Right lobe of liver (tissue), 6 donors: ENCODE data around the gene TBC1D8. TPM values are rescaled to one million over a fixed set of nuclear protein-coding genes. Genes with fewer than 3 reads are reported as not detected.
A peak's percentile ranks its signal among the peaks of the same experiment; 100 is the strongest.

Source experiments
- ATAC-seq, 4 donors: fragments of 200-7000 bp; cut with Tn5 transposase; one replicate each; pipeline ENCODE4 v1.9.1; 2020; ENCODE audit warnings: mild to moderate bottlenecking in 4 of 4, moderate library complexity in 4 of 4
- DNase-seq, 3 donors: peaks; one replicate each; pipeline ENCODE4 v3.0.0-alpha.2; 2020
- H3K27ac ChIP-seq, 3 donors: fragments of 200-600 bp; one replicate each; pipeline ENCODE4 v1.8.0; 2022
- H3K27me3 ChIP-seq, 2 donors: fragments of 200-600 bp; one replicate each; pipeline ENCODE4 v1.8.0; 2022
- H3K36me3 ChIP-seq, 4 donors: fragments of 200-600 bp; sonication (generic) in 1 of 4; one replicate each; pipeline versions ENCODE4 v1.5.1 to v1.8.0; 2017 to 2022; ENCODE audit warnings: control low read depth in 1 of 4
- H3K4me1 ChIP-seq, 4 donors: fragments of 200-600 bp; sonication (generic) in 1 of 4; one replicate each; pipeline versions ENCODE4 v1.5.1 to v1.8.0; 2017 to 2022; ENCODE audit warnings: control low read depth in 1 of 4
- H3K4me3 ChIP-seq, 3 donors: fragments of 200-600 bp; one replicate each; pipeline ENCODE4 v1.8.0; 2022
- H3K9me3 ChIP-seq, 4 donors: fragments of 200-600 bp; sonication (generic) in 1 of 4; one replicate each; pipeline versions ENCODE4 v1.5.1 to v1.8.0; 2017 to 2022; ENCODE audit warnings: control low read depth in 1 of 4
- CTCF ChIP-seq, 4 donors: fragments of 200-600 bp in 3 of 4; fragments of 450-650 bp in 1 of 4; IDR thresholded peaks; one replicate each; pipeline versions ENCODE4 v1.5.1 to v1.8.0; 2016 to 2022; ENCODE audit warnings: antibody characterized with exemption in 4 of 4, mild to moderate bottlenecking in 2 of 4
- POLR2A ChIP-seq: fragments of 450-650 bp; IDR thresholded peaks from one replicate; pipeline ENCODE4 v1.6.1; 2017; ENCODE audit warnings: antibody characterized with exemption, mild to moderate bottlenecking
- WGBS: methylation state at CpG from one replicate; pipeline ENCODE4 v1.1.6; 2018; ENCODE audit warnings: low coverage, low lambda C conversion rate; ENCODE audit not compliant: insufficient coverage; ENCODE audit errors: missing lambda C conversion rate; 5-methylcytosine and 5-hydroxymethylcytosine counted together
- intact Hi-C, 2 donors: fragments of 100-400 bp; cut with DNase I; formaldehyde crosslinking; loops; one replicate each; pipeline versions ENCODE4 v1.11.2 to v1.14.1; 2022
- total RNA-seq, 6 experiments: library from RNA; depleted of rRNA in 2 of 6; stranded (reverse); fragments of >200 nt in 2 of 6; fragmentation: NEBNext Ultra II Directional in 3 of 6; extraction: Animal tissue kit (Norgen Biotek cat#: 25700) in 3 of 6; gene quantifications; one replicate each; pipeline versions ENCODE4 v1.1.0 to v1.2.4, GENCODE V29; 2016 to 2023
- donor health status: DM: no; HTN: yes; CAD: no.
- donor health status: DM: no; HTN: no; CAD: no.
- donor health status: DM: no; HTN: no; CAD: no.
- donor health status: DM: no; HTN: yes; CAD: no.
- donor health status: DM: no; HTN: yes; CAD: no.

The TBC1D8 gene
- total RNA-seq, 6 experiments from 2014 or later = 17.3 to 31.2 (median 21.5) TPM

- intact Hi-C loops = no loop called here
- ATAC-seq = peak; percentile 10 to 80 (median 22)
- WGBS = 63% methylated on average over 6 of the region's 12 CpGs
- no peak overlapping the region for H3K27ac ChIP-seq
- H3K9me3 ChIP-seq = no peaks in the 10 kb centered on the region
- H3K4me1 ChIP-seq = no peaks in the 10 kb centered on the region
- peaks cover 0 to 18% (median 5%) of the 10 kb centered on the region in 4 donors for H3K36me3 ChIP-seq
- no peak for TF ChIP-seq POLR2A
- TF ChIP-seq CTCF (IDR thresholded peaks at IDR 0.05) = no peak
- H3K4me3 ChIP-seq = no peak overlapping the region
- H3K27me3 ChIP-seq = no peaks in the 10 kb centered on the region
- DNase-seq = no peak
These were observed 104.0 kb downstream of the TBC1D8 start for GRCh38 chr2:101047075-101047766.

GRCh38 chr2:101045330-101045729 is 105.9 kb downstream of the TBC1D8 start:
- intact Hi-C loops = no loop called here
- ATAC-seq = peak in 1 of 4 donors; percentile 17

GRCh38 chr2:101041413-101041812 is 109.8 kb downstream of the TBC1D8 start:
- Histone ChIP-seq H3K36me3 (peaks cover 0 to 31% (median 17%) of the 10 kb centered on the region in 4 donors), H3K27ac (no peak overlapping the region), H3K4me3 (no peak overlapping the region), H3K27me3 (no peaks in the 10 kb centered on the region), H3K4me1 (no peaks in the 10 kb centered on the region), H3K9me3 (no peaks in the 10 kb centered on the region)
- intact Hi-C loops = no loop called here
- no peak for DNase-seq
- 59% methylated on average over 4 of the region's 4 CpGs for WGBS
- peak in 3 of 4 donors; percentile 34 to 44 (median 42) for ATAC-seq
- TF ChIP-seq POLR2A = no peak
- no peak for TF ChIP-seq CTCF (IDR thresholded peaks at IDR 0.05)

More at GRCh38 chr2:101045330-101045729, 105.9 kb downstream of the TBC1D8 start:
- H3K27ac ChIP-seq = no peak overlapping the region
- no peaks in the 10 kb centered on the region for H3K27me3 ChIP-seq
- peaks cover 0 to 16% (median 5%) of the 10 kb centered on the region in 4 donors for H3K36me3 ChIP-seq
- H3K4me1 ChIP-seq = no peaks in the 10 kb centered on the region
- H3K4me3 ChIP-seq = no peak overlapping the region
- DNase-seq = no peak
- TF ChIP-seq POLR2A (no peak), CTCF (IDR thresholded peaks at IDR 0.05) (no peak)
- H3K9me3 ChIP-seq = no peaks in the 10 kb centered on the region
- WGBS = 92% methylated on average over 5 of the region's 10 CpGs

GRCh38 chr2:101040761-101041160 is 110.4 kb downstream of the TBC1D8 start:
- H3K27ac ChIP-seq = no peak overlapping the region
- H3K4me3 ChIP-seq = no peak overlapping the region
- no peak for TF ChIP-seq POLR2A
- TF ChIP-seq CTCF (IDR thresholded peaks at IDR 0.05) = no peak
- ATAC-seq (no peak), DNase-seq (no peak)
- intact Hi-C loops = no loop called here
- peaks cover 0 to 33% (median 20%) of the 10 kb centered on the region in 4 donors for H3K36me3 ChIP-seq
- WGBS = 71% methylated on average over 6 of the region's 6 CpGs
- H3K27me3 ChIP-seq = no peaks in the 10 kb centered on the region
- H3K4me1 ChIP-seq = no peaks in the 10 kb centered on the region
- no peaks in the 10 kb centered on the region for H3K9me3 ChIP-seq
